Choroid plexus epithelial cell (primary cell): Measurements from ENCODE around the gene CMSS1.

Source experiments
- DNase-seq: peaks from one replicate; pipeline ENCODE4 v3.0.0-alpha.2; 2010; ENCODE audit warnings: low read depth
- H3K4me3 ChIP-seq: 2 replicates; pipeline ENCODE4 v1.5.1; 2011; ENCODE audit warnings: low read depth, mild to moderate bottlenecking, control low read depth, low read length, moderate library complexity
- TF ChIP-seq, protein P1 (sequence below): conservative IDR thresholded peaks from 2 replicates; pipeline ENCODE4 v1.5.1; 2011; ENCODE audit warnings: low read depth, mild to moderate bottlenecking, control low read depth, inconsistent platforms, low read length, moderate library complexity

The CMSS1 gene

DNA sequence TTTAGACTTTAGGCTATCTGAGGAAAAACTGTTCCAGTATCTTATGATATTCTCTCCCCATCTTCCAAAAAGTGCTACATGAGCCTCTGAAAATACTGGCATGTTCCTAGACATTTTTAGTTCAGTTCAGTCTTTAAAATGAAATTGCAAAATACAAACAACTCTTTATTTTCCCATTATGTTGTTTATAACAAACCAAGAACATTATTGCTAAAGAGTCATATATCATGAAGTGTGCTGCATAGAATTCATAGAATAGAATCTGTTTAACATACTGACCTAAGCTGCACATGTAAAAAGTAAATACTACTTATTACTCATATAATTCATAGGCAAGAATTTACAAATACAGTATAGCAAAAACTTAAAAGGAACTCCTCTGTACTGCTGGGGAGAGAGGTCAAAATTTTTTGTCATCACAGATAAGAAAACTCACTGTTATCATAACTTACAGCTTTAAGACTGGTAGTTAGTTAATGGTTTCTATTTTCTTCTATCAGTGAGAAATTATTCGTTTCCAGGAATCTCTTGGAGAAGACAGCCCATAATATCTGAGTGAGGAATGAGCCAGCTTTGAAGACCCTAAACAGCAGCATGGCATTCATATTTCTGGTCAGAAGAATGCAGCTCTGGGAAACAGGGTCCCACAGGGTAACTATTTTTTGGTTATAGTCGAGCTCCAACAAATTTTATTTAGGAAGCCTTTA is 264.5 kb downstream of the CMSS1 start:
- no peak for DNase-seq
- no peak overlapping the region for H3K4me3 ChIP-seq
- TF ChIP-seq, protein P1, sequence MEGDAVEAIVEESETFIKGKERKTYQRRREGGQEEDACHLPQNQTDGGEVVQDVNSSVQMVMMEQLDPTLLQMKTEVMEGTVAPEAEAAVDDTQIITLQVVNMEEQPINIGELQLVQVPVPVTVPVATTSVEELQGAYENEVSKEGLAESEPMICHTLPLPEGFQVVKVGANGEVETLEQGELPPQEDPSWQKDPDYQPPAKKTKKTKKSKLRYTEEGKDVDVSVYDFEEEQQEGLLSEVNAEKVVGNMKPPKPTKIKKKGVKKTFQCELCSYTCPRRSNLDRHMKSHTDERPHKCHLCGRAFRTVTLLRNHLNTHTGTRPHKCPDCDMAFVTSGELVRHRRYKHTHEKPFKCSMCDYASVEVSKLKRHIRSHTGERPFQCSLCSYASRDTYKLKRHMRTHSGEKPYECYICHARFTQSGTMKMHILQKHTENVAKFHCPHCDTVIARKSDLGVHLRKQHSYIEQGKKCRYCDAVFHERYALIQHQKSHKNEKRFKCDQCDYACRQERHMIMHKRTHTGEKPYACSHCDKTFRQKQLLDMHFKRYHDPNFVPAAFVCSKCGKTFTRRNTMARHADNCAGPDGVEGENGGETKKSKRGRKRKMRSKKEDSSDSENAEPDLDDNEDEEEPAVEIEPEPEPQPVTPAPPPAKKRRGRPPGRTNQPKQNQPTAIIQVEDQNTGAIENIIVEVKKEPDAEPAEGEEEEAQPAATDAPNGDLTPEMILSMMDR = no peak

DNA sequence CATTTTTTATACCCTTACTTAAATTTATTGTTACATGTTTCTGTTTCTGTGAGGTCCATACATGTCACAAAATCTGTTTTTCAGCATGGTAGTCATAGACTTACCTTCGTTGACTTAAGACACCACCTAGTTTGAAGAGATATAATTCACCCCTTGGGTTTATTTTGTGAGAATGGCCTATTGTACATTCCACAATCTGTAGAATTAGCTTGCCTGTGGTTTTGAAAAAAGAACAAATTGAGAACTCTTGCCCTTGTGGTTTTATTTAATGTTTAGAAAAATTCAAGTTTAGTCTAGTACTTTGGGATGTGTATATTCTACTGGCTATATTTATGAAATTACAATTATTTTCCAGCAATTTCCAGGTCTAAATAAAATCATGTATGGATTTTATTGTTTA is 265.1 kb downstream of the CMSS1 start:
- DNase-seq = peak; percentile 69
- no peak overlapping the region for H3K4me3 ChIP-seq
- TF ChIP-seq, protein P1 = no peak

DNA sequence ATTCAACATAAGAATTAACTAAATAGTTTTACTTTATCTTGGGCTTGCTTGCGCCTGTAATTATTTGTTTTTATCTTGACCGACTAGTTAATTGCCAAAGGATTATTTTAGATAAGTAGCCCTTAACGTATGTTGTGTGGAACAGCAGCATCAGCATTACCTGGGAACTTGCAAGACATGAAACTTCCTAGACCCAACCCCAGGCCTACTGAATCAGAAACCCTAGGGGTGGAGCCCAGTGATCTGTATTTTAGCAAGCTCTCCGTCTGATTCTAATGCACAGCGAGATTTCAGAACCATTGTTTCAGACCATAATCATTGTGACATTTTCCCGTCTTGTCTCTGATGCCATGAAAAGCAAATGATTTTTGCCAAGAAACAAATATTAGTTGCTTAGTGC is 265.5 kb downstream of the CMSS1 start:
- no peak overlapping the region for H3K4me3 ChIP-seq
- TF ChIP-seq, protein P1 = no peak
- no peak for DNase-seq

DNA sequence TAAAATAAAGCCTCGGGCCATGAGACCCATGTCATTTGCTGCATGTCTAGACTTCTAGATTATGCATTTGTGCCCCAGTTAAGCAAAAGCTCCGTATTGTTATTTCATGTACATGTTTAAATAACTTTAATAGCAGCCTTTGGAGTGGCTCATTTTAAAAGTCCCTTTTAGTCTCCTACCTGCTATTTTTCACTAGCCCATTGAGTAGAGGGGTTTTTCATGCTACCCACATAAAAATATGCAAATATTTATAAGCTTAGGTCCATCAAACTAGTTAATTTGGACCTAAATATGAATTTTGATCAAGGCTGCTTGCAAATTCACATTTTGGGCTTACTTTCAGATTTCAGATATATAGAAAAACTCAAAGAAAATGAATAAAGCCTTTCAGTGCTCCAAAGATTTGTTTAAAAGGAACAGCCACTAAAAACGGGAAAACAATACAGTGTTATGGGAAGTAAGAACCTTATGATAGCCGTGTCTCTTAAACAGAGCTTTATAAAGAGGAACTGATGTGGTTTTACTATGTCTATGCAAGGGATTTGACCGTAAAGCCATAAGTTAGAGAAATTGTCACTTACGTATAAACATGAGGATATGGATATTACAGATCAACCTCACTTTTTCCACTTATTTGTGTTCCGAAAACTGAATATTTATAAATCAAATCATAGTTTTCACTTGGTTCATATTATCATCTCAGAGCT is 266.6 kb downstream of the CMSS1 start:
- no peak overlapping the region for H3K4me3 ChIP-seq
- DNase-seq = no peak
- TF ChIP-seq, protein P1 = no peak

DNA sequence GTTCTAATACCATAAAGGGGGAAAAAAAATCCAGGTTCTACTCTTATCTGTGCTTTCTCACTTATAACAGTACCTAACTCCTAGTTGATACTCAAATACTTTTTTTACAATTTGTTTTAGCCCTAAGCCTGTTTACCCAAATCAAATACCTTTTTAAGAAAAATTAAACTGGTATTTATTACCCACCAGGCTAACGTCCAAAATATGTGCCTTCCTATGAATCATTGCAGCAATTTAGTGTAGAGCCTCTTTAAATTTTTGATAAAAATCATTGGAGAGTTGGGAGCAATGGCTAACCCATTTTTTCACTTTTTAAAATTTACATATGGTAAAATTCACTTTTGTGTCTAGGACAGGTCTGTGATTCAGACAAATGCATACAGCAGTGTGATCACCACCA is 268.7 kb downstream of the CMSS1 start:
- H3K4me3 ChIP-seq = no peak overlapping the region
- DNase-seq = no peak

DNA sequence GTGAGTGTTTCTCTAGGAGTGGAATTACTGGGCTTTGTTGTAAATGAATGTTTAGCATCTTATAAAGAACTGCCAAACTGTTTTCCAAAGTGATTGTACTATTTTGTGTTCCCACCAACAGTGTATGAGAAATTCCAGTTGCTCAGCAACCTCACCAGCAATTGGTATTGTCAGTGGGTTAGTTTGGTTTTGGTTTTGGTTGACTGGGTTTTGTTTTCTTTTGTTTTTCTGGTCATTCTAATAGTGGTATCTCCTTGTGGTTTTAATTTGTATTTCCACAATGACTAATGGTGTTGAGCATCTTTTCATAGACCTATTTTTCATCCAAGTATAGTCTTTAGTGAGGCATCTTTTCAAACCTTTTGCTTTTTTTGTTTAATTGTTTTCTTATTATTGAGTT is 269.5 kb downstream of the CMSS1 start:
- H3K4me3 ChIP-seq = no peak overlapping the region
- TF ChIP-seq, protein P1 = no peak
- peak; percentile 78 for DNase-seq

More for the DNA sequence above, 268.7 kb downstream of the CMSS1 start:
- TF ChIP-seq, protein P1 = no peak

DNA sequence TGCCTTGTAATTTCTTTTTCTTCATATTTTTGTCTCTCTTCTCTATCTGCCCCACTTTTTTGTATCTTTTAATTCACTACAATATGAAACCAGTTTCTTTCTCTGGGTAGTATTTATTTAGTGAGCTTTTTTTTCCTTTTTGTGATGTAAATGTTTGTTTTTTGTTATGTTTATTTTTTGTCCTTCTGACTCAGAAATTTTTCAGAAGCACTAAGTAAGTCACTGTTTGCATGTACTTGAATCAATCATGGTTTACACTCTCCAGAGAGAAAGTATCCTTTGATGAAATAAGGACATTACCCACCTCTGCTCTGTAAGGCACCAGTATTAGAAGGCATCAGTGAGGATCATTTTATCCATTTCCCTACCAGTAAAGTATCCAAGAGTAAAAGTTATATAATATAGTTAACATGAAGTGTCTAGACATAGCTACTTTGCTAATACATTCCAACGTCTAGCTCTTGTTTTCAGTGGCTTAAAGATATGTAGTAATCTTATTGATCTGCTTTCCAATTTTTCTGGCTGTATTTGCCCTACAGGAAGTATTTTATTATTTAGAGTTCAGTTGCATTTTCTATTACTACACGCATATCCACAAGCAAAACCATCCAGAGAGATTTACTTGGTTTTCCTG is 271.2 kb downstream of the CMSS1 start:
- H3K4me3 ChIP-seq = no peak overlapping the region
- DNase-seq = no peak
- TF ChIP-seq, protein P1 = no peak
